NCI-H2171 (cell line): ENCODE data around the gene COX4I2.
A peak's percentile ranks its signal among the peaks of the same experiment; 100 is the strongest.
"Not testable (repeated sequence)": the region's sequence is repeated elsewhere in the genome, so short reads cannot be mapped to it uniquely, and the experiment has no call there.

ENCODE experiments used
- DNase-seq: peaks from one replicate; lab custom pipeline; 2025; lab: John Stamatoyannopoulos, UW

Gene COX4I2

GRCh38 chr20:31607640-31608250 lies 30.0 kb upstream of the COX4I2 start:
- DNase-seq, result no peak

- peak; percentile 99 for DNase-seq
These were observed 29.3 kb upstream of the COX4I2 start for GRCh38 chr20:31608251-31608945.

GRCh38 chr20:31612271-31612640 lies 25.5 kb upstream of the COX4I2 start:
- DNase-seq, result not testable (repeated sequence)

GRCh38 chr20:31615416-31615815 lies 22.3 kb upstream of the COX4I2 start:
- no peak for DNase-seq

- DNase-seq, result no peak
These were observed 20.1 kb upstream of the COX4I2 start for GRCh38 chr20:31617432-31618104.

GRCh38 chr20:31620246-31620645 lies 17.5 kb upstream of the COX4I2 start:
- no peak for DNase-seq

- DNase-seq, result not testable (repeated sequence)
These were observed 14.6 kb upstream of the COX4I2 start for GRCh38 chr20:31623123-31623505.

- DNase-seq, result not testable (repeated sequence)
These were observed 11.2 kb upstream of the COX4I2 start for GRCh38 chr20:31626534-31626933.

- not testable (repeated sequence) for DNase-seq
These were observed 9.7 kb upstream of the COX4I2 start for GRCh38 chr20:31628057-31628456.

GRCh38 chr20:31630187-31630790 lies 7.4 kb upstream of the COX4I2 start:
- DNase-seq, result peak; percentile 97

- no peak for DNase-seq
These were observed 5.0 kb upstream of the COX4I2 start for GRCh38 chr20:31632548-31633338.

- DNase-seq, result no peak
These were observed 4.3 kb upstream of the COX4I2 start for GRCh38 chr20:31633339-31633914.

- DNase-seq, result peak; percentile 78
These were observed 605 bp downstream of the COX4I2 start for GRCh38 chr20:31638317-31638716.

- no peak for DNase-seq
These were observed 1.1 kb downstream of the COX4I2 start for GRCh38 chr20:31638816-31639215.

- no peak for DNase-seq
These were observed 2.5 kb downstream of the COX4I2 start for GRCh38 chr20:31640259-31640658.

- DNase-seq, result no peak
These were observed 3.7 kb downstream of the COX4I2 start for GRCh38 chr20:31641391-31641790.

GRCh38 chr20:31642837-31643236 lies 5.1 kb downstream of the COX4I2 start:
- DNase-seq, result no peak

GRCh38 chr20:31643522-31643921 lies 5.8 kb downstream of the COX4I2 start:
- no peak for DNase-seq

- peak; percentile 14 for DNase-seq
These were observed 7.0 kb downstream of the COX4I2 start for GRCh38 chr20:31644701-31645100.

GRCh38 chr20:31648104-31648503 lies 10.4 kb downstream of the COX4I2 start:
- DNase-seq, result not testable (repeated sequence)

- no peak for DNase-seq
These were observed 15.2 kb downstream of the COX4I2 start for GRCh38 chr20:31652917-31653396.

GRCh38 chr20:31653561-31653960 lies 15.8 kb downstream of the COX4I2 start:
- DNase-seq, result no peak
